GM12878 (cell line): ENCODE data around the gene FLT1. TPM values are rescaled to one million over a fixed set of nuclear protein-coding genes. Genes with fewer than 3 reads are reported as not detected.

Source experiments
- ATAC-seq: fragments of 200-7000 bp; cut with Tn5 transposase; 3 replicates; pipeline ENCODE4 v1.9.1; 2020; ENCODE audit warnings: mild to moderate bottlenecking, moderate library complexity
- BruUV-seq: library from RNA; stranded (reverse); fragments of 400-500 nt; replicated peaks from 2 replicates; lab custom pipeline; 2021; lab: Mats Ljungman, UMichigan
- CTCF ChIA-PET: fragments of 300-600 bp; sonication (Branson Sonifier 250); formaldehyde crosslinking; extraction: SDS; loops from one replicate; lab custom pipeline; 2021; ENCODE audit warnings: inconsistent platforms; lab: Yijun Ruan, JAX
- POLR2A ChIA-PET: fragments of 350-600 bp; formaldehyde crosslinking; extraction: SDS; loops from one replicate; lab custom pipeline; 2021; ENCODE audit warnings: inconsistent platforms; lab: Charles Lee
- RAD21 ChIA-PET: fragments of 300-600 bp; sonication (Branson Sonifier 250); formaldehyde crosslinking; loops from one replicate; lab custom pipeline; 2023; ENCODE audit warnings: antibody characterized with exemption; ENCODE audit not compliant: unreplicated experiment; lab: Charles Lee
- SMC1A ChIA-PET: fragments of 300-600 bp; sonication (Branson Sonifier 250); formaldehyde crosslinking; loops from one replicate; lab custom pipeline; 2023; ENCODE audit not compliant: unreplicated experiment, uncharacterized antibody; lab: Charles Lee
- DNase-seq: peaks from one replicate; pipeline ENCODE4 v3.0.0-alpha.2; 2011; ENCODE audit warnings: low read depth, low spot score
- FAIRE-seq: peaks from 3 replicates; lab custom pipeline; 2011; peaks lifted over from hg19 to GRCh38; lab: Jason Lieb, UNC
- H2AFZ ChIP-seq: 2 replicates; pipeline ENCODE4 v1.6.0; 2011; ENCODE audit warnings: low read depth, low read length, control low read depth; ENCODE audit not compliant: control insufficient read depth
- H3K27ac ChIP-seq: 2 replicates; pipeline ENCODE4 v1.5.1; 2011; ENCODE audit warnings: control low read depth; ENCODE audit not compliant: control insufficient read depth, insufficient read depth
- H3K27me3 ChIP-seq, 2 experiments: replicated peaks in 1 of 2; 2 replicates each; pipeline versions ENCODE4 v1.6.0 to v1.6.1; 2011; ENCODE audit warnings: low read length in 1 of 2; ENCODE audit not compliant: control insufficient read depth in 2 of 2, insufficient read depth in 2 of 2
- H3K36me3 ChIP-seq, 2 experiments: 2 replicates each; pipeline ENCODE4 v1.5.1; 2011; ENCODE audit warnings: low read length in 1 of 2; ENCODE audit not compliant: control insufficient read depth in 2 of 2, insufficient read depth in 2 of 2
- H3K4me1 ChIP-seq: 2 replicates; pipeline ENCODE4 v1.6.1; 2011; ENCODE audit warnings: mild to moderate bottlenecking, low read length, moderate library complexity, mixed read lengths; ENCODE audit not compliant: control insufficient read depth, insufficient read depth
- H3K4me2 ChIP-seq: 2 replicates; pipeline ENCODE4 v1.6.0; 2011; ENCODE audit warnings: control low read depth; ENCODE audit not compliant: control insufficient read depth, insufficient read depth
- H3K4me3 ChIP-seq: fragments of 200-600 bp; sonication (generic); 2 replicates; pipeline ENCODE4 v1.5.1; 2016
- H3K79me2 ChIP-seq: 2 replicates; pipeline ENCODE4 v1.6.0; 2011; ENCODE audit warnings: low read length; ENCODE audit not compliant: control insufficient read depth, insufficient read depth
- H3K9ac ChIP-seq: 2 replicates; pipeline ENCODE4 v1.8.0; 2011; ENCODE audit warnings: low read length, control low read depth, mixed read lengths; ENCODE audit not compliant: control insufficient read depth, insufficient read depth
- H3K9me3 ChIP-seq: replicated peaks from 3 replicates; pipeline ENCODE4 v1.5.1; 2011; ENCODE audit warnings: mild to moderate bottlenecking, low read length; ENCODE audit not compliant: control insufficient read depth, insufficient read depth
- H4K20me1 ChIP-seq: 2 replicates; pipeline ENCODE4 v1.6.0; 2011; ENCODE audit not compliant: control insufficient read depth, insufficient read depth
- HCFC1 ChIP-seq: fragments of 150-350 bp; IDR thresholded peaks from 2 replicates; pipeline ENCODE4 v1.6.1; 2014; ENCODE audit warnings: low read length
- HDGF ChIP-seq: fragments of 450-650 bp; IDR thresholded peaks from 2 replicates; pipeline ENCODE4 v1.6.1; 2016; ENCODE audit warnings: antibody characterized with exemption
- KDM1A ChIP-seq: fragments of 200-600 bp; sonication (generic); IDR thresholded peaks from 2 replicates; pipeline ENCODE4 v1.6.1; 2016; ENCODE audit warnings: borderline replicate concordance
- POLR2AphosphoS5 ChIP-seq: IDR thresholded peaks from 2 replicates; pipeline ENCODE4 v1.6.1; 2011; ENCODE audit warnings: mild to moderate bottlenecking, low read length, inconsistent platforms
- SP1 ChIP-seq: IDR thresholded peaks from one replicate; pipeline ENCODE4 v1.6.1; 2011; ENCODE audit warnings: low read depth, low read length
- SREBF2 ChIP-seq: IDR thresholded peaks from 2 replicates; pipeline ENCODE4 v1.6.1; 2012; ENCODE audit warnings: mild to moderate bottlenecking, low read length
- WGBS: methylation state at CpG from one replicate; pipeline ENCODE4 v1.1.6; 2016; ENCODE audit warnings: low lambda C conversion rate; ENCODE audit not compliant: insufficient replicate concordance, insufficient coverage; ENCODE audit errors: missing lambda C conversion rate; 5-methylcytosine and 5-hydroxymethylcytosine counted together
- in situ Hi-C: fragments of 300-500 bp; cut with MboI; formaldehyde crosslinking; loops from 9 replicates; pipeline ENCODE4 v1.14.3; 2018; ENCODE audit warnings: mixed read lengths
- intact Hi-C: fragments of 100-400 bp; cut with micrococcal nuclease; formaldehyde crosslinking; loops from one replicate; pipeline ENCODE4 v1.14.2; 2022; ENCODE audit not compliant: unreplicated experiment
- polyA plus RNA-seq, 11 experiments: library from polyadenylated mRNA; depleted of rRNA in 4 of 11; unstranded in 6 of 11; stranded (reverse) in 5 of 11; fragments of >200 nt; fragmentation: Nextera tagmentation in 4 of 11; fragmentation: Illumina TruSeq in 1 of 11; extraction: Ambion mirVana in 4 of 11; extraction: Trizol in 1 of 11; gene quantifications; 1 replicate in 1 of 11; 2 replicates in 10 of 11; pipeline versions ENCODE4 v1.2.1 to v1.2.3, GENCODE V29; 2011 to 2016; ENCODE audit warnings: inconsistent platforms in 2 of 11, missing spikeins in 2 of 11, low read depth in 1 of 11
- total RNA-seq, 4 experiments: library from RNA; depleted of rRNA in 3 of 4; stranded (reverse); fragments of >200 nt in 3 of 4; fragmentation: Illumina TruSeq in 1 of 4; extraction: Trizol in 1 of 4; gene quantifications; 2 replicates each; pipeline versions ENCODE4 v1.2.1 to v1.2.3, GENCODE V29; 2013 to 2021
- TF ChIP-seq, protein P1 (sequence below): IDR thresholded peaks from 2 replicates; pipeline ENCODE4 v1.6.1; 2012; ENCODE audit warnings: mild to moderate bottlenecking, low read depth, low read length
- TF ChIP-seq, protein P2 (sequence below): fragments of 450-650 bp; IDR thresholded peaks from 2 replicates; pipeline ENCODE4 v1.6.1; 2017; ENCODE audit warnings: mild to moderate bottlenecking

FLT1 gene
- total and polyA plus RNA-seq, 10 of the 15 experiments (the other 5 are each of a cell fraction or from before 2014, with no cell fraction given), result 0.55 to 5.6 (median 0.84) TPM

DNA sequence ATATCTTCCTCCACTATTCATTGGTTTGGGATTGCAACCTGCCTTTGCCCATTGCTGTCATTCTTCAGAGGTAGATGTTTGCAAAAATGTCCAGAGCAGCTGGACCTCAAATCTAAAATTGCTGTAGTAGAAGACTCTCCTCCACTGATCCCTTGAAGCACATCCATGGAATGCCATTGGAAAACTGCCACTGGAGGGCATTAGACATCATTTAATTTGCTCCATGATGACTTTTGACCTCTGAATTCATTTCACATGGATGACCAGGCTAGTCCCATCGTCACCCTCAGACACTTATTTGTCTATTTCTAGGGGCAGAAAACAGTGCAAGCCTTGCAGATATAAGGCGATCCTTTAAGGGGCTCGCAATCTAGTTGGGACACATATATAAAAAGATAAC, 33.9 kb upstream of the FLT1 start:
- ChIA-PET RAD21 (interaction anchor here (1.4 to 2.7 kb wide), 5 partner anchors 39 to 130 kb away, joined by 3 to 8 read pairs (median 5); partner anchors contain the start of gene POMP), SMC1A (interaction anchor here (1.0 to 2.3 kb wide), 6 partner anchors 11 to 109 kb away, joined by 3 to 13 read pairs (median 4); no protein-coding TSS in a partner anchor), CTCF (interaction anchor here (1.9 kb wide), 1 partner anchor 108 kb away, joined by 7 read pairs; no protein-coding TSS in a partner anchor), POLR2A (interaction anchor here (1.5 kb wide), 1 partner anchor 48 kb away, joined by 4 read pairs; no protein-coding TSS in a partner anchor)
- Histone ChIP-seq H3K9me3 (no peaks in the 10 kb centered on the region), H3K27ac (no peak overlapping the region), H4K20me1 (no peaks in the 10 kb centered on the region), H3K79me2 (no peaks in the 10 kb centered on the region), H3K4me2 (no peak overlapping the region), H3K4me1 (peaks cover 21% of the 10 kb centered on the region), H3K9ac (no peak overlapping the region), H3K4me3 (no peak overlapping the region), H2AFZ (no peak overlapping the region), H3K27me3 (peaks cover 10 to 18% of the 10 kb centered on the region in 2 experiments), H3K36me3 (no peaks in the 10 kb centered on the region)
- whole genome bisulfite sequencing, result 62% methylated on average over 3 of the region's 3 CpGs
- DNase-seq (no peak), ATAC-seq (no peak), FAIRE-seq (no peak)
- BruUV-seq, result no TSS peak
- TF ChIP-seq, protein P1, sequence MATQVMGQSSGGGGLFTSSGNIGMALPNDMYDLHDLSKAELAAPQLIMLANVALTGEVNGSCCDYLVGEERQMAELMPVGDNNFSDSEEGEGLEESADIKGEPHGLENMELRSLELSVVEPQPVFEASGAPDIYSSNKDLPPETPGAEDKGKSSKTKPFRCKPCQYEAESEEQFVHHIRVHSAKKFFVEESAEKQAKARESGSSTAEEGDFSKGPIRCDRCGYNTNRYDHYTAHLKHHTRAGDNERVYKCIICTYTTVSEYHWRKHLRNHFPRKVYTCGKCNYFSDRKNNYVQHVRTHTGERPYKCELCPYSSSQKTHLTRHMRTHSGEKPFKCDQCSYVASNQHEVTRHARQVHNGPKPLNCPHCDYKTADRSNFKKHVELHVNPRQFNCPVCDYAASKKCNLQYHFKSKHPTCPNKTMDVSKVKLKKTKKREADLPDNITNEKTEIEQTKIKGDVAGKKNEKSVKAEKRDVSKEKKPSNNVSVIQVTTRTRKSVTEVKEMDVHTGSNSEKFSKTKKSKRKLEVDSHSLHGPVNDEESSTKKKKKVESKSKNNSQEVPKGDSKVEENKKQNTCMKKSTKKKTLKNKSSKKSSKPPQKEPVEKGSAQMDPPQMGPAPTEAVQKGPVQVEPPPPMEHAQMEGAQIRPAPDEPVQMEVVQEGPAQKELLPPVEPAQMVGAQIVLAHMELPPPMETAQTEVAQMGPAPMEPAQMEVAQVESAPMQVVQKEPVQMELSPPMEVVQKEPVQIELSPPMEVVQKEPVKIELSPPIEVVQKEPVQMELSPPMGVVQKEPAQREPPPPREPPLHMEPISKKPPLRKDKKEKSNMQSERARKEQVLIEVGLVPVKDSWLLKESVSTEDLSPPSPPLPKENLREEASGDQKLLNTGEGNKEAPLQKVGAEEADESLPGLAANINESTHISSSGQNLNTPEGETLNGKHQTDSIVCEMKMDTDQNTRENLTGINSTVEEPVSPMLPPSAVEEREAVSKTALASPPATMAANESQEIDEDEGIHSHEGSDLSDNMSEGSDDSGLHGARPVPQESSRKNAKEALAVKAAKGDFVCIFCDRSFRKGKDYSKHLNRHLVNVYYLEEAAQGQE, result no peak
- TF ChIP-seq HDGF (no peak), SP1 (no peak), KDM1A (no peak), POLR2AphosphoS5 (no peak), HCFC1 (no peak), SREBF2 (no peak)
- TF ChIP-seq, protein P2, sequence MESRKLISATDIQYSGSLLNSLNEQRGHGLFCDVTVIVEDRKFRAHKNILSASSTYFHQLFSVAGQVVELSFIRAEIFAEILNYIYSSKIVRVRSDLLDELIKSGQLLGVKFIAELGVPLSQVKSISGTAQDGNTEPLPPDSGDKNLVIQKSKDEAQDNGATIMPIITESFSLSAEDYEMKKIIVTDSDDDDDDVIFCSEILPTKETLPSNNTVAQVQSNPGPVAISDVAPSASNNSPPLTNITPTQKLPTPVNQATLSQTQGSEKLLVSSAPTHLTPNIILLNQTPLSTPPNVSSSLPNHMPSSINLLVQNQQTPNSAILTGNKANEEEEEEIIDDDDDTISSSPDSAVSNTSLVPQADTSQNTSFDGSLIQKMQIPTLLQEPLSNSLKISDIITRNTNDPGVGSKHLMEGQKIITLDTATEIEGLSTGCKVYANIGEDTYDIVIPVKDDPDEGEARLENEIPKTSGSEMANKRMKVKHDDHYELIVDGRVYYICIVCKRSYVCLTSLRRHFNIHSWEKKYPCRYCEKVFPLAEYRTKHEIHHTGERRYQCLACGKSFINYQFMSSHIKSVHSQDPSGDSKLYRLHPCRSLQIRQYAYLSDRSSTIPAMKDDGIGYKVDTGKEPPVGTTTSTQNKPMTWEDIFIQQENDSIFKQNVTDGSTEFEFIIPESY, result no peak
- in situ Hi-C loops, result no loop called here
- intact Hi-C loops, result no loop called here
